Karpas-422 (cell line): Measurements from ENCODE around the gene PECR. TPM values are rescaled to one million over a fixed set of nuclear protein-coding genes. Genes with fewer than 3 reads are reported as not detected.
A peak's percentile ranks its signal among the peaks of the same experiment; 100 is the strongest.
"Not testable (repeated sequence)": the region's sequence is repeated elsewhere in the genome, so short reads cannot be mapped to it uniquely, and the experiment has no call there.

Experiments used
- DNase-seq: peaks from one replicate; pipeline ENCODE4 v3.0.0-alpha.2; 2015
- H2AFZ ChIP-seq: fragments of 200-600 bp; sonication (generic); 2 replicates; pipeline ENCODE4 v1.6.1; 2014; ENCODE audit warnings: antibody characterized with exemption, low read length, mixed read lengths
- H3K27ac ChIP-seq: fragments of 200-600 bp; sonication (generic); 2 replicates; pipeline ENCODE4 v1.5.1; 2014; ENCODE audit warnings: mild to moderate bottlenecking, low read length, moderate library complexity
- H3K27me3 ChIP-seq: fragments of 200-600 bp; sonication (generic); 2 replicates; pipeline ENCODE4 v1.6.1; 2014; ENCODE audit warnings: low read length, mixed read lengths
- H3K36me3 ChIP-seq: fragments of 200-600 bp; sonication (generic); 2 replicates; pipeline ENCODE4 v1.6.1; 2014; ENCODE audit warnings: low read length, mixed read lengths; ENCODE audit not compliant: insufficient read depth
- H3K4me1 ChIP-seq: fragments of 200-600 bp; sonication (generic); 2 replicates; pipeline ENCODE4 v1.6.1; 2014; ENCODE audit warnings: mild to moderate bottlenecking, low read length, mixed read lengths
- H3K4me2 ChIP-seq: fragments of 200-600 bp; sonication (generic); 2 replicates; pipeline ENCODE4 v1.6.1; 2014; ENCODE audit warnings: low read length, low read depth, mild to moderate bottlenecking; ENCODE audit not compliant: poor library complexity, severe bottlenecking
- H3K4me3 ChIP-seq: fragments of 200-600 bp; sonication (generic); 2 replicates; pipeline ENCODE4 v1.5.1; 2014; ENCODE audit warnings: mild to moderate bottlenecking, antibody characterized with exemption, low read length, mixed read lengths
- H3K79me2 ChIP-seq: fragments of 200-600 bp; sonication (generic); 2 replicates; pipeline ENCODE4 v1.6.1; 2014; ENCODE audit warnings: mild to moderate bottlenecking, low read length, mixed read lengths
- H3K9ac ChIP-seq: fragments of 200-600 bp; sonication (generic); 2 replicates; pipeline ENCODE4 v1.6.0; 2014; ENCODE audit warnings: low read length
- H3K9me2 ChIP-seq: fragments of 200-600 bp; sonication (generic), shearing (Covaris generic); replicated peaks from 2 replicates; pipeline ENCODE4 v1.6.0; 2014; ENCODE audit warnings: mild to moderate bottlenecking, low read length, moderate library complexity; ENCODE audit not compliant: insufficient read depth
- H3K9me3 ChIP-seq: fragments of 300-700, 200-600 bp; sonication (generic); 2 replicates; pipeline ENCODE4 v1.6.1; 2014; ENCODE audit warnings: low read length, mixed read lengths
- H4K20me1 ChIP-seq: fragments of 200-600 bp; sonication (generic); 2 replicates; pipeline ENCODE4 v1.6.1; 2014; ENCODE audit warnings: mild to moderate bottlenecking, antibody characterized with exemption, low read length, low read depth; ENCODE audit not compliant: insufficient read depth
- total RNA-seq: library from RNA; depleted of rRNA; stranded (reverse); fragments of >200 nt; shearing (Covaris generic); gene quantifications from 2 replicates; pipeline ENCODE4 v1.2.3, GENCODE V29; 2014; ENCODE audit warnings: low replicate concordance

Gene PECR
- total RNA-seq, 1 experiment from 2014 or later: 0.30 TPM

DNA sequence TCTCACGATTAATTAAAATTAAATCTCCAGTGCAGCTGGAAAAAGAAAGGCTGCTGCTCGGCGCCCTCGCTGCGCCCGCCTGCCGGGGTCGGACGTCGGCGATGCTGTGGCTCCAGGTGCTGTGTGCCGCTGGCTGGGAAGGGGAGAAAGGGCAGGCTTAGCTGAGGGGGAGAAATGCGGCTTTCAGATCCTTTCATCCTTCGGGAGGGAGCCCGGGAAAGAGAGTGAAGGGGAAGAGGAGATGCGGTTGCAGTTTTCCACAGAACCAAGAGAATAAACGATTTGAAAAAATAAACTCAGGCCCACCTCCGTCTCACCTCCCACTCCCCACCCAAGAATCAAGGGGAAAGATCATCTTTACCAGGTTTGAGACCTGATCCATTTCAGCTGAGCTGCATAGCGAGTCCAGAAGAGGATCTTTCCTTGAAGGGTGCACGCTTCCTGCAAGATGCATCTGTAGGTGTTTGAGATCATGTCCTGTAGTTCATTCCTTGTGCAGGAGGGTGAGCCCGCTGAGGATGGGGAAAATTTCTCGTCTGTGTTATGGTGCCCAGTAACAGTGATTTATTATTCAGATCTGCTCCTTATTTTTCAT, 605 bp upstream of the PECR start:
- H3K4me1 ChIP-seq: no peaks in the 10 kb centered on the region
- H3K79me2 ChIP-seq: no peaks in the 10 kb centered on the region
- H3K9me2 ChIP-seq: no peaks in the 10 kb centered on the region
- H3K36me3 ChIP-seq: no peaks in the 10 kb centered on the region
- no peak overlapping the region for H3K27ac ChIP-seq
- H2AFZ ChIP-seq: no peak overlapping the region
- DNase-seq: no peak
- peak overlapping the region; percentile 45 for H3K4me2 ChIP-seq
- H3K27me3 ChIP-seq: no peaks in the 10 kb centered on the region
- peak overlapping the region; percentile 51; the same call in 1 of the 2 replicates for H3K4me3 ChIP-seq
- no peak overlapping the region for H3K9ac ChIP-seq
- no peaks in the 10 kb centered on the region for H4K20me1 ChIP-seq
- H3K9me3 ChIP-seq: no peaks in the 10 kb centered on the region

DNA sequence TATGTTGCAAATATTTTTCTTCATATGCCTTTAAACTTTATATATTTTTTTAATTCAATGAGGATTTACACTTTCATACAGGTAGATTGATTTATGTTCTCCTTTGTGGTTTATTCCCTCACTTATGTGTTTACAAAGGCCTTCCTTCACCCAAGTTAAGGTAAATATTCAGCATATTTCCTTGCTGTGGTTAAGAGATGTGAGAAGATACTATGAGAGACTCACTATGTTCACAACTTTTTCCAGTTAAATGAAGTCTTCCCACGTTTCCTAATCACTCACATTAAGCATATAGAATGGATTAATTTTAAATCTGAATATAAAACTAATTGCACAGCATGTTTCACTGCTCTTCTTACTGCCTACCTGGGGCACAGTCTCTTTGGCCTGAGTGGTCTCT, 597 bp downstream of the PECR start:
- H3K9ac ChIP-seq: peak overlapping the region; percentile 35
- no peaks in the 10 kb centered on the region for H3K9me3 ChIP-seq
- DNase-seq: no peak
- no peak overlapping the region for H3K27ac ChIP-seq
- no peaks in the 10 kb centered on the region for H3K79me2 ChIP-seq
- H3K9me2 ChIP-seq: no peaks in the 10 kb centered on the region
- no peaks in the 10 kb centered on the region for H3K4me1 ChIP-seq
- H3K4me3 ChIP-seq: no peak overlapping the region
- no peaks in the 10 kb centered on the region for H4K20me1 ChIP-seq
- peak overlapping the region; percentile 45 for H3K4me2 ChIP-seq
- no peaks in the 10 kb centered on the region for H3K27me3 ChIP-seq
- H2AFZ ChIP-seq: peak overlapping the region; percentile 28; the same call in 1 of the 2 replicates
- H3K36me3 ChIP-seq: no peaks in the 10 kb centered on the region

- H3K9ac ChIP-seq, DNase-seq: not testable (repeated sequence)
Measured at GRCh38 chr2:216080048-216080447, 1.6 kb downstream of the PECR start.

GRCh38 chr2:216078776-216079175, 2.8 kb downstream of the PECR start:
- no peak for DNase-seq
- no peak overlapping the region for H3K9ac ChIP-seq

More at GRCh38 chr2:216080048-216080447, 1.6 kb downstream of the PECR start:
- H2AFZ ChIP-seq, H3K9me3 ChIP-seq, H3K9me2 ChIP-seq, H3K4me1 ChIP-seq, H3K4me2 ChIP-seq, H3K79me2 ChIP-seq, H3K27ac ChIP-seq, H3K36me3 ChIP-seq, H3K27me3 ChIP-seq, H3K4me3 ChIP-seq, H4K20me1 ChIP-seq: not testable (repeated sequence)

DNA sequence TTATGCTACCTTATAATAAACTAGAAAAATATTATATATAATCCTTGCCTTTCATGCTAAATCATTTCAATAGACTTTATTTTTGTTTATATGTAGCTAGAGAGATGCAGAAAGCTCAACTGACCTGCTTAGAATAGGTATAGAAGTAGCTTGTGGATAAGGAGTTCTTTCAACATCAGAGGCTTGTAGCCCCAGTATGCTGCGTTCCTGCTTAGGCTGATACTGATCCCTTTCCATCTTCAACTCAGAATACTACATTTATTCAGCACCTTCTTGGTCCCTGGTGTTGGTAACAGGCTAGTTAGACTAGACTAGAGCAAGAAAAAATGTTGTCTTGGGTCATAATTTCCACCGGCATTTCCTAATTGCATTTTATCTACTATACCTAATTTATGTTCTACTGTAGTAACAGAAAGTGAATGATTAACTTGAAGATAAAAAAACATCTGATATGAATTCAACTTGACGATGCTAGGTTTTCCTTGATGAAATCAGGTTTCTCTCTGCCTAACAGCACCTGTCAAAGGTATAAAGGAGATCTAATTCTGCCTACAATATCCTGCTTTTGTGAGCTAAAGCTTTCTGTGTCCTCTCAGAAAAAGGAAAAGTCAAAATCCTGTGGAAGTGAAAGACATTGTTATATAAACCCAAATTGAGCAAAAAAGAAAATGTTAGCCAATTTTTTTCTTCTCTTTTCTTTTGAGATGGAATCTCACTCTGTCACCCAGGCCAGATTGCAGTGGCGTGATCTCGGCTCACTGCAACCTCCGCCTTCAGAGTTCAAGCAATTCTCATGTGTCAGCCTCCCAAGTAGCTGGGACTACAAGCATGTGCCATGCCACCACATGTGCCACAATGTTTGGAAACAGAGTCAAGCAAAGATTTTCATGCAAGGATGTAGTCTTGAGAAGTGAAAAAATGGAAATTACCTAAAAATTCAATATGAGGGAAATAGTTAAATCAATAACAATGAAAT, 5.8 kb downstream of the PECR start:
- no peaks in the 10 kb centered on the region for H3K27me3 ChIP-seq
- H3K27ac ChIP-seq: no peak overlapping the region
- no peak for DNase-seq
- no peaks in the 10 kb centered on the region for H3K79me2 ChIP-seq
- H3K9me2 ChIP-seq: no peaks in the 10 kb centered on the region
- no peak overlapping the region for H3K4me2 ChIP-seq
- no peaks in the 10 kb centered on the region for H4K20me1 ChIP-seq
- no peaks in the 10 kb centered on the region for H3K4me1 ChIP-seq
- H3K9me3 ChIP-seq: no peaks in the 10 kb centered on the region
- no peak overlapping the region for H2AFZ ChIP-seq
- H3K9ac ChIP-seq: no peak overlapping the region
- H3K4me3 ChIP-seq: no peak overlapping the region
- H3K36me3 ChIP-seq: no peaks in the 10 kb centered on the region

More at GRCh38 chr2:216078776-216079175, 2.8 kb downstream of the PECR start:
- Histone ChIP-seq H3K36me3 (no peaks in the 10 kb centered on the region), H4K20me1 (no peaks in the 10 kb centered on the region), H3K4me1 (no peaks in the 10 kb centered on the region), H3K4me2 (no peak overlapping the region), H3K9me3 (no peaks in the 10 kb centered on the region), H3K9me2 (no peaks in the 10 kb centered on the region), H2AFZ (no peak overlapping the region), H3K27me3 (no peaks in the 10 kb centered on the region), H3K79me2 (no peaks in the 10 kb centered on the region), H3K27ac (no peak overlapping the region), H3K4me3 (no peak overlapping the region)

DNA sequence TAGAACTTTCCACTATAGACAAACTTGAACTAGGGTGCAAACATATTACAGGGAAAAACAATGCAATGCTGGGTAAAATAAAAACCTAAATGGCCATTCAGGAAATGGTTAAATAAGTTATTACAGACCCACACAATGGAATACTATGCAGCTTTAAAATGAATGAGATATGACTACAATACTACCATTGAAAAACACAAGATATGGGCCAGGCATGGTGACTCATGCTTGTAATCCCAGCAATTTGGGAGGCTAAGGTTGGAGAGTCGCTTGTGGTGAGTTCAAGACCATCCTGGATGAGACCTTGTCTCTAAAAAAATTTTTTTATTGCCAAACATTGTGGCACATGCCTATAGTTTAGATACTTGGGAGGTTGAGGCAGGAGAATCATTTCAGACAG, 6.8 kb downstream of the PECR start:
- DNase-seq: no peak
- H3K27me3 ChIP-seq: no peaks in the 10 kb centered on the region
- no peak overlapping the region for H3K9ac ChIP-seq
- H2AFZ ChIP-seq: no peak overlapping the region
- H3K4me3 ChIP-seq: no peak overlapping the region
- H3K36me3 ChIP-seq: no peaks in the 10 kb centered on the region
- H3K79me2 ChIP-seq: no peaks in the 10 kb centered on the region
- H3K9me3 ChIP-seq: no peaks in the 10 kb centered on the region
- no peaks in the 10 kb centered on the region for H3K4me1 ChIP-seq
- no peaks in the 10 kb centered on the region for H4K20me1 ChIP-seq
- no peak overlapping the region for H3K4me2 ChIP-seq
- no peaks in the 10 kb centered on the region for H3K9me2 ChIP-seq
- no peak overlapping the region for H3K27ac ChIP-seq

DNA sequence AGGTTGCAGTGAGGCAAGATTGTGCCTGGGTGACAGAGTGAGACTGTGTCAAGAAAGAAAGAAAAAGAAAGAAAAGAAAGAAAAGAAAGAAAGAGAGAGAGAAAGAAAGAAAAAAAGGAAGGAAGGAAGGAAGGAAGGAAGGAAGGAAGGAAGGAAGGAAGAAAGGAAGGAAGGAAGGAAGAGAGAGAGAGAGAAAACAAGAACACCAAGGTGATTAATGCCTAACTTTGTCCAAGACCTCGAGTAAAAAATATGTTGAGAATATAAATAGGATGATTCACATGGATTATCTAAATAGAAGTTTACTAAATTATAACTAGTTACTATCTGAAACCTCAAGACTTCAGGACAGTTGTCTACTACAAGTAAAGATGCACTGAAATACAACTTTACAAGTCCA, 7.2 kb downstream of the PECR start:
- Histone ChIP-seq H4K20me1 (no peaks in the 10 kb centered on the region), H3K4me1 (no peaks in the 10 kb centered on the region), H3K9me3 (no peaks in the 10 kb centered on the region), H2AFZ (no peak overlapping the region), H3K36me3 (no peaks in the 10 kb centered on the region), H3K4me3 (no peak overlapping the region), H3K4me2 (no peak overlapping the region), H3K9ac (no peak overlapping the region), H3K9me2 (no peaks in the 10 kb centered on the region), H3K79me2 (no peaks in the 10 kb centered on the region), H3K27me3 (no peaks in the 10 kb centered on the region), H3K27ac (no peak overlapping the region)
- no peak for DNase-seq

DNA sequence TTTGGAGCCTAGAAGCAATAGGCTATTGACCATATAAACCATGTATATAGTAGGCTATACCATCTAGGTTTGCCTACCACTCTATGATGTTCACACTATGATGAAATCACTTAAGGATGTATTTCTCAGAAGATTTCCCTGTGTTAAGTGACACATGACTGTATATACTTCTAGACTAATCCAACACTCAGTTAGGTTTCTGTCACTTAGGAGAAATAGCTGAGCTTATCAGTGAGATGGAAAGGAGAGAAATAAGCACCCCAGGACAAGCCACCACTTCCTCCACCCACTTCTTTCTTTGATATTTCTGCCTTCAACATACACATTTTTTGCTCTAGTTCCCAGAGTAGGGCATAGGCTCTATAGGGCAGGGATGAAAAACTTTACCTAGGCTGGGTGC, 7.8 kb downstream of the PECR start:
- no peak for DNase-seq
- Histone ChIP-seq H3K9me2 (no peaks in the 10 kb centered on the region), H3K27ac (no peak overlapping the region), H2AFZ (no peak overlapping the region), H3K79me2 (no peaks in the 10 kb centered on the region), H3K9me3 (no peaks in the 10 kb centered on the region), H3K4me3 (no peak overlapping the region), H3K36me3 (no peaks in the 10 kb centered on the region), H3K9ac (no peak overlapping the region), H3K27me3 (no peaks in the 10 kb centered on the region), H4K20me1 (no peaks in the 10 kb centered on the region), H3K4me1 (no peaks in the 10 kb centered on the region), H3K4me2 (no peak overlapping the region)
